ENCODE data around the gene PLEKHA7.
A peak's percentile ranks its signal among the peaks of the same experiment; 100 is the strongest.
"Not testable (repeated sequence)": the region's sequence is repeated elsewhere in the genome, so short reads cannot be mapped to it uniquely, and the experiment has no call there.

The PLEKHA7 gene

DNA sequence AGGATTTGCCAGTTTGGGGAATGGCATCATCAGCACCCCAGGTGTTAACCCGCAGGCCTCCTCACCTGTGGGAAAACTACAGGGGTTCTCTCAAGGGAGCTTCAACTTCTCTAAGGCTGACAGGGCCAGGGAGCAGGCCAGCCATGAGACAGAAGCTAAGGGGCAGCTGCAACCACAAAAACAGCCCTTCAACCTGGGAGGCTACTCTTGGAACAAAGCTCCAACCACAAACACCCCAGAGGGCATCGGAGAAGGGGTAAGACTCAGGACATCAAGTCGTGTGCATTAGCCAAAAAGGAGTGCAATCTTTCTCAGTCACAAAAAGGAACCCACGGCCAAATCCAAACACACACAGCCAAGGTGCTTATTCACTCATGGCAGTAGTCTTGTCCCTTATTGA is 103.0 kb downstream of the PLEKHA7 start:
- no peak for DNase-seq (ENCODE audit: low read depth)

DNA sequence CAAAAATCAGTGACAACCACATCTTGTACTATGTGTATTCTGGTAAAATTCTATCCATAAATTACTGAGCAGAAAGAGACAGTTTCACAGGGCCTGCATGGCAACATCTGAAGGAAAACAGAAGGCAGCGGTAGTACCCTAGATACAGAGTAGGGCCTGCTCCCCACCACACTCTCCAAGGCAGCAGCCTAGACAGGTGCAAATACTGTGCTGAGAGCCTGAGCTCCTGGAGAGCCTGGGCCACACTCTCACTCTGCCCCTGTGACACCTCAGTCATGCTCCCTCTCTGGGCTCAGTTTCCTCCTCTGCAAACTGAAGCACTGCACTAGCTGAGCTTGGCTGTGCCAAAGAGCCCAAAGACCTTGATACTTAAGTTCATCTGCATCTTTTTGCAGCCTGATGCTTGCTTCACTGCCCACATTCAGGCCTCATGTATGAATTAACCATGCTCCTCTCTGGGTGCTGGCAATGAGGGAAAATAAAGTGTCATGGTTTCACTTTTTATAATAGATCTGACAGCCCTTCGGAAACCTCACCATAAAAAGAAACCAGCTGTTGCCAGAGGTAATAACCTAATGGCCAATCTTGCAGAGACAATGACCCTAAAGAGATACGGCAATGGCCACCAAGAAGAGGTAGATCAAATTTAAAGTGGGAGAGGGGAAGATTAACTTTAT is 104.7 kb downstream of the PLEKHA7 start:
- no peak for DNase-seq (ENCODE audit: low read depth)

DNA sequence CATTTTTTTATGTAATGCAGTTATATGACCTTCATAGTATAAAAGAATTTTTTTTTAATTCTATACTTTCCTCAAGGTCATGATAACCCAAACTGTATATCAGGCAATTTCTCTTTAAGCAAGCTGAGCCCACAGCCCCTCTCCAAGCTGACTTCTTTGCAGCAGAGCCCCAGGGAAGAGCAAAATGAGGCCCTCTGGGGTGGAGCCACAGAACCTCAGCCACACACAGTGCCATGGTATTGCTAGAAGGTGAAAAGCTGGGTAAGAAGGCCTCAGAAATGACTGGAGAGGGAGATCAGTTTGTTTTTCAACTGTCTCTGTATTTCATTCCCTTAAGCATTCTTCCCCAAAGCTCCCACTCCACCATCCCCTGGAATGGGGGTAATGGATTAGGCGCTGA is 108.8 kb downstream of the PLEKHA7 start:
- no peak for DNase-seq (ENCODE audit: low read depth)

DNA sequence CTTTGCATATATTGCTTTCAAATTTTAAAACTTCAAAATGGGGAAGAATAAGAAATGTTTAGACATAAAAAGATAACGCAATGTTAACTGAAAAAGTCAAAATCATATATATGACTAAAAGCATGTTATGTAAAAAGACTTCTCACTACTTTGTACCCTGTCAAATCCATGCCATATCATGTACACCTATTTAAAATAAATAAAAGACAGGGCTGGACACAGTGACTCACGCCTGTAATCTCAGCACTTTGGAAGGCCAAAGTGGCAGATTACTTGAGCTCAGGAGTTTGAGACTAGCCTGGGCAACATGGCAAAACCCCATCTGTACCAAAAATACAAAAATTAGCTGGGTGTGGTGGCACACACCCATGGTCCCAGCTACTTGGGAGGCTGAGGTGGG is 109.5 kb downstream of the PLEKHA7 start:
- not testable (repeated sequence) for DNase-seq (ENCODE audit: low read depth)

DNA sequence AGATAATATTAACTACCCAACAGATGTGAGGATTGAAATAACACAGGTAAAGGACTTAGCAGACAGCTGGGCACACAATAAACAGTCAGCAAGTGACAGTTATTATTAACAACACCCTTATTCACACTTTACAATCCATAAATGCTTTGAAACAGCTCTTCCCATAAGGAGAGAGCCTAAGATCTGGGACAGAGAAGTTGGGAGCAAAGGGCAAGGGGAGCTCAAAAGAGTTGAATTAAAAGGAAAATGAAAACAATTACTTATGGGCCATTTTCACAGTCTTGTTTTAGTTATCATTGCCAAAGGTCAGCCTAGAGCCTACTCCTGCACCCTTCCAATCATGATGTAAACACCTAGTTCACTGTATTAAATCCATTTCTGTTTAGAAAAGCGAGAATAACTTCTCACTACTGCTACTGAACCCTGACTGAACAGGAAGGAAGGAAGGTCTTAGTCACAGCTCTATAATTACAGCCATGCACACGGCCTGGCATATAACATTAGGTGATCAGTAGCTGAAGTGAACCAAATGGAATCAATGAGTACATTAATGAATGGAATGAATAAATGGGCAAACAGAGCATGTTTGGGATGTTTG is 111.3 kb downstream of the PLEKHA7 start:
- DNase-seq (ENCODE audit: low read depth), result no peak

DNA sequence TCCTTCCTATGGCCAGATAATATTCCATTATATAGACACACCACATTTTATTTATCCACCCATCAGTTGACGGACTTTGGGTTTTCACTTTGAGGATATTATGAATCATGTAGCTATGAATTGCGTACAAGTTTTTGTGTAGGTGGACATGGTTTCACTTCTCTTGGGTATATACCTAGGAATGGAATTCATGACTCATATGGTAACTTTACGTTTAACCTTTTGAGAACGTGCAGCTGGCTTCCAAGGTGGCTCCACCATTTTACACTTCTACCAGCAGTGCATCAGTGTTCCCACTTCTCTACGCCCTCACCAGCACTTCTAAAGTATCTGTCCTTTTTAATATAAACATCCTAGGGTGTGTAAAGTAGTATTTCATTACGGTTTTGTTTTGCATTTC is 112.0 kb downstream of the PLEKHA7 start:
- DNase-seq (ENCODE audit: low read depth), result no peak

DNA sequence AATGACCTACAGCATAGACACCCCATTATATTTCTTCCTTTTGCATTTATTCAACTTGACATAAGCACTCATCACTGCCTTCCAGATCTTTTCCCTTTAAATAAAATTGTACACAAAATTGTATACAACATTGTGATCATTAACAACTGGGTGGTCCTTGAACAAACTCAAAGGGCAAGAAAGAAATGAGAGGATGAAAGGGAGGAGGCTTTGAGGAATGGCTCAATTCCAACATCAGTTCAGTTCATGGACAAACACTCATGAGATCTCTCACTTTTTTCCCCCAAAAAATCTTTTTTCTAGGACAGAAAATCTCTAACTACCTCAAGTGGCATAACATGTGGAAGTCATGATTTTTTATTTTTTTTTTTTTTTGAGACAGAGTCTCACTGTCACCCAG is 113.7 kb downstream of the PLEKHA7 start:
- no peak for DNase-seq (ENCODE audit: low read depth)

DNA sequence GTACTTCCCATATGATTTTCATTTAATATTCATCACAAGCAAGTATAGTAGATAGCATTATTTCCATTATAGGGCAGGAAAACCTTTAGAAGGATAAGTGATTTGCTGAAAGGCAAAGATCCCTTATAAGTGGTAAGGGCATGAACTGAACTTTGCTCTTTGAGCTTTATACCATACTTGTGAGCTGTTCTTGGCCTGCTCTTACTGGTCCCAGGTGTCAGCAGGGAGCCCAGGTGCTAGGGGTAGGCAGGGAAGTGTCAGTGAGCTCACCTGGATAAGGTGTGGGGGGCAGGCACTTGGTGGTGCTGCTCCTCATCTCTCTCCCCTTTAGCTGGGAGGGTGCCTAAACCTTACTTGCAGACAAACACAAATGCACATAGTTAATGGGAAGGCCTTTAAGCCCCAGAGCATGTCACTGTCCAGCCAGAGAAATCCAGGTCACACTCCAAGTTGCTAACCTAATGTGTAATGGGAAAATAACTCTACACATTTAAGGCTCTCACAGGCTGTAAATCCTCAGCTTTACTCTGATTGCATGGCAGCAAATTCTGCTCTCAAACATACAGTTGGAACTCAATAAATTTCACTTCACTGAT is 114.4 kb downstream of the PLEKHA7 start:
- DNase-seq (ENCODE audit: low read depth), result no peak

DNA sequence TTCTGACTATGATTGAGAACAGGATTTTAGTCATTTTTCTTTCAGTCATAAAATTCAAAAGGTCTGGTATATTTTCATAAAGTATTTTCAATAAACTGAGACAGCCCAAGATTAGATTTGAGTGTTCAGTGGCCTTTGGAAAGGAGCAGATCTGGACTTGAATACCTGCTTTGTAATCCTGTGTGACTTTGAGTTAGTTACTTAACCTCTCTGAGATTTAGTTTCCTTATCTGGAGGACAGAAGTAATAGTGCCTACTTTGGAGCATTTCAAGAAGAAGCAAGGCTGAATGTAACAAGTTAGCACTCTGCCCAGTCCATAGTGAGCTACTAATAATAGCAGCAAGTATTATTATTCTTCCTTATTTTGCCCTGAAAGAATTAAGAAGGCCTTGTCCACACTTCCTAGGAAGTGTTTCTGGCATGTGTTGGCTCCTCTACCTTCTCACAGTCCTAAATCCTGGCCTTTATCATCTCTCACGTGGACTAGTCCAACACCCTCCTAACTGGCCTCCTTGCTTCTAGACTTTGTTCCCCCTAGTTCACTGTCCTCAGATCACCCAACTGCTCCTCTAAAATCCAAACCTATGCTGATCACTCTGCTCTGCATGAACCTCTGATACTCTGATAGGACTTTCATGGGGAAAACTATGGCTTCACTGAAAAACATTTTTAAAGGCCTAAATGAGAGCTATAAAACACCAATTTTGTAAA is 115.8 kb downstream of the PLEKHA7 start:
- no peak for DNase-seq (ENCODE audit: low read depth)

DNA sequence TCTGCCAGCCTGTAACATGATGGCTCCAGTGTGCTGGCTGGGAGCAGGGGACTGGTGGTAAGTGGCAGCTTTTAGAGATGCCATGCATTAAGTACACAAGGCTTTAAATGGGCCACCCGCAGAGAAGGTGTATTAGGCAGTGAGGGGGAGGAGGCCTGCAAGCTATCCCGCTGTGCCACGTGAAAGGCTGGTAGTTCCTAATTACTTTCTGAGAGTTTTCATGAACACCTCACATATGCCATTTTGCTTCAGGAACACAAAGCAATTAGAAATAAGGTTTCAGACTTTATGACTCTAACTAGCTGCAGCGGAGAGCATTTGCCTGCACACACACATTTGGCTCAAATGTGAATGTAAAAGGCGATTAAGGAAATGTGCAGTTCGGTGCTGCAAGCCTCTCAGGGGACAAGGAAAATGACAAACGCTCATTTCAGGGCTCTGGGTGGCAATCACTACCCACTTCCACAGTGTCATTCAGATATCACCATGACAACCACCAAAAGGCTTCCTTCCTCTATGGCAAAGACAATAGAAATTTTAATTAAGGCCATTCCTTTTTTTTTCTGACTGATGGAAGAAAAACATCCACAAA is 116.6 kb downstream of the PLEKHA7 start:
- DNase-seq (ENCODE audit: low read depth), result no peak

DNA sequence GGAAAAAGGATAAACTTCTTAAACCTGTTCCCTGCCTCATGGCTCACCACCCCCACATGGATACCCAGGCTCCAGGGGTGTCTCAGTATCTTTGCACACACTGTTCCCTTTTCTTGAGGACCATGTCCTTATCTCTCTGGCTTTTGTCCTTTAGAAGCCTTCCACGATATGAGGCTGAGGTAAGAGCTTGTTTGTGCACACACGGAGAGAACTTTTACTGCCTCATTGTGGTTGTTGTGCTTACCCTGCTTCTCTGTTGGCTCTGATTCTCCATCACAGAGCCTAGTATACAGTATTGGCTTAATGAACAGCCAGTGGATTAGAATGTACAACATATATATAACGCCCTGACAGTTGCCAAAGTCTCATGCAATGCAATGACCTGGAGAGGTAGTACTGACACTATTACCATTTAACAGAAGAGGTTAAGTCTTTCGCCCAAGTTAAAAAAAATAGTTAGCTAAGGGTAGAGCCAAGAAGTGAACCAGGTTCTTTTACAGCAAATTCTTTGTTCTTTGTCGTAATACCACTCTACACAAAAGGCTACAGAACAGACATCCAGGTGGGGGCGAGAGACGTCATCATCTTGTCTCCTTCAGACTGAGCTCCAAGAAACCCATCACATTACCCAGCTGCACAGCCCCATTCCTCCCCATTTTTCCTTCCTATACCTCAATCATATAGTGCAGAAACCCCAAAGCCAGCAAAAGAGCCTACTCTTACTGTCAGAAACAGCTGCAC is 117.3 kb downstream of the PLEKHA7 start:
- DNase-seq (ENCODE audit: low read depth), result no peak

DNA sequence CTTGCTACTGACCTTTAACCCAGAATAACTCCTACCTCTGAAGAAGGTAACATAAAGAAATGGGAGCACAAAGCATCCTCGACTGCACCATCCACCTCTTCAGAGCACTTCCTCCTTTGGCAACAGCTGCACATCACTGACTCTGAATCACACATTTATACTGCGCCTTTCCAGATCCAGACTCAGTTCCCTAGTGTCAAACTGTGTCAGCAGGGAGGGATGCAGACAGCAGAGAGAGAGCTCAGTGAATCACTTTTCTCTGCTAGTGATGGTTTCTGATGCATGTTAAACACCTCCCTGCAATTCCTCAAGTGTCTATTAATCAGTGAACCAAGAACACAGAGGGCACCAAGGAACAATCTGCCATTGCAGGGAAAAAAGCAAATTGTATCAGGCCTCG is 118.9 kb downstream of the PLEKHA7 start:
- peak; percentile 33 for DNase-seq (ENCODE audit: low read depth)

DNA sequence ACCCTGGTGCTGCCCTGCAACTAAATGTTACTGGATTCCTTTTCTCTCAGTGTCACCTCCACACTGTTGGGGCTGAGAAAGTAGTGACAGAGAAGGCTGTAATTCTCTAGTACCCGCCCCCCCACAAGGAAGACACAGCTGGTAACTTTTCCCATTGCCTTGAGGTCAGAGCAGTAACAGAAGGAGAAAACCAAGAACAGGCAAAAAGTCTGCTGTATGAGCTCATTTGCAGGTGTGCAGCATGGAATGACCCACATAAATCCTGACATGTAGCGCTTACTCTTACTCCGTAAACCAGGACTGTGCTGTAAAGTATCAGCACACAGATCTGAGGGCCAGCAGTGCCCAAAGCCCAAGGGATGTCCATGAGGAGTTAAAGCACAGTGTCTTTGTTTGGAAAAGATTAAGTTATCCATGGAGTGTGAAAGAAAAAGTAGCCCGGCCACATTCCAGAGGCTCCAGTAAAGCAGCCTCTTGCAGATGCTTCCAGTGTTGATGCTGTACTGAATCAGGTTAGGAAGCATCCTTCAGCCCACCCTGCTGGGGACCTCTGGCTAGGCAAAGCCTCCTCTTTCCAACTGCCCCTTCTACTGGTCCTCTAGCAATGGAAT is 120.7 kb downstream of the PLEKHA7 start:
- no peak for DNase-seq (ENCODE audit: low read depth)

DNA sequence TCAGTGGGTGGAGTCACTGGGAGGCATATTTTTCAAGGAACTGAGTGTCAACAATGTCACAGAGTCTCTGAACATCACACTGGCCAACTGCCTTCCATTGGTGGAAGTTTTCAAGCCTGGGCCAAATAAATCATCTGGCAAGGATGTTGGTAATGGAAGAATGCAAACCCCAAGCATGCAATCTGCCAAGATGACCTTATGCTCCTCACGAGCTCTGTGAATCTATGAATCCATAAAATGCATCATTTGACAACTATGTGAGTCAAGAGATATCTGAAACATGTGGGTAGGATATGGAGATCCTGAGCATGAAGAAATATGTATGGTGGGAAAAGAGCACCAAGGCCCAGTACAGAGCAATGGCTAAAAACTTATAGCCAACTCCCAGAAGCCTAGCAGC is 122.2 kb downstream of the PLEKHA7 start:
- DNase-seq (ENCODE audit: low read depth), result peak; percentile 55

DNA sequence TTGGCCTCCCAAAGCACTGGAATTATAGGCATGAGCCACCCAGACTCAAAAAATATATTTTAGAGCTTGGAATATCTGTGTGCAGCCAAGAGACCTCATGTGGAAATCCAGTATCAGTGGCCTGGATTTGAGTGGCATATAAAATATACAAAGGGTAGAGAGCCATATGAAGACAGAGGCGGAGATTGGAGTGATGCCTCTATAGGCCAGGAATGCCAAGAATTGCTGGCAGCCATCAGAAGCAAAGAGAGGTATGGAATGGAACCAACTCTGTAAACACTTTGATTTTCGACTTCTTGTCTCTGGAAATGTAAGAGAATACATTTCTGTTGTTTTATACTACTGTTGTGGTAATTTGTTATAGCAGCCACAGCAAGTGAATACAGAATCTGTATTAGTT is 123.0 kb downstream of the PLEKHA7 start:
- no peak for DNase-seq (ENCODE audit: low read depth)

DNA sequence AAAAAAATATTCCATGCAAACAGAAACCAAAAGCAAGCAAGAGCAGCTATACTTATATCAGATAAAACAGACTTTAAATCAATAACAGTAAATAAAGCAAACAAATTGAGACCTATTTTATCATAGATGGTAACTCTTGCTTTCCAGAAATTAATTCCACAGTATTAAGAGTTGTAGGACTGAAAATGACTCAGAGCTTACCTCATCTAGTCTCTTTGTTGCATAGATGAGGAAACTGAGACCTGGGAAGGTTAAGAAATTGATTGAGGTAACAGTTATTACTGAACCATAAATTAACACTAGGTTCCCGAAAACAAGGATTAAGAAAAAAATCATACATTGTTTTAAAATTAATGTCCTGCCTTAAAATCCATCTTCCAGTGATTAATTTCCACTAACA is 123.8 kb downstream of the PLEKHA7 start:
- no peak for DNase-seq (ENCODE audit: low read depth)

DNA sequence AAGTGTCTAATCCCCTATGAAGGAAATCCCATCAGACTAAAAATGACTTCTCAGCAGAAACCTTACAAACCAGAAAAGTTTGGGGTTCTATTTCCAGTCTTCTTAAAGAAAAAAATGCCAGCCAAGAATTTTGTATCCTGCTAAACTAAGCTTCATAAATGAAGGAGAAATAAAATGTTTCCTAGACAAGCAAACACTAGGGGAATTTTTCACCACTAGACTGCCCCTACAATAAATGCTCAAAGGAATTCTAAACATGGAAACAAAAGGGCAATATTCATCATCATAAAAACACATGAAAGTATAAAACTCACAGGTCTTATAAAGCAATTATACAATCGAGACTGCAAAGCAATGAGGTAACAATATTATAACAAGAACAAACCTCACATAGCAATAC is 124.3 kb downstream of the PLEKHA7 start:
- DNase-seq (ENCODE audit: low read depth), result no peak

DNA sequence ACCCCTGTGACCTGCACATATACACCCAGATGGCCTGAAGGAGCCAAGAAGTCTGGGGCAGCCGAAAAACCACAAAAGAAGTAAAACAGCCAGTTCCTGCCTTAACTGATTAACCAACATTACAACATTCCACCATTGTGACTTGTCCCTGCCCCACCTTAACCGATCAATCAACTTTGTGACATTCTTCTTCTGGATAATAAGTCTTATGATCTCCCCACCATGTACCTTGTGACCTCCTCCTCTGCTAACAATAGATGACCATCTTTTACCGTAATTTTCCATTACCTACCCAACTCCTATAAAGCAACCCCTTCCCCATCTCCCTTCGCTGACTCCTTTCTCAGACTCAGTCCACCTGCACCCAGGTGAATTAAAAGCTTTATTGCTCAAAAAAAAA is 125.2 kb downstream of the PLEKHA7 start:
- DNase-seq (ENCODE audit: low read depth), result not testable (repeated sequence)

DNA sequence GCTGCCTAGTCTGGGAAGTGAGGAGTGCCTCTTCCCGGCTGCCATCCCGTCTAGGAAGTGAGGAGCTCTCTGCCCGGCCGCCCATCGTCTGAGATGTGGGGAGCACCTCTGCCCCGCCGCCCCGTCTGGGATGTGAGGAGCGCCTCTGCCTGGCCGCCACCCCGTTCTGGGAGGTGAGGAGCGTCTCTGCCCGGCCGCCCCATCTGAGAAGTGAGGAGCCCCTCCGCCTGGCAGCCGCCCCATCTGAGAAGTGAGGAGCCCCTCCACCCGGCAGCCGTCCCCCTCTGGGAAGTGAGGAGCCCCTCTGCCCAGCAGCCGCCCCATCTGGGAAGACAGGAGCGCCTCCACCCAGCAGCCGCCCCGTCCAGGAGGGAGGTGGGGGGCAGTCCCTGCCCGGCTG is 126.3 kb downstream of the PLEKHA7 start:
- not testable (repeated sequence) for DNase-seq (ENCODE audit: low read depth)

DNA sequence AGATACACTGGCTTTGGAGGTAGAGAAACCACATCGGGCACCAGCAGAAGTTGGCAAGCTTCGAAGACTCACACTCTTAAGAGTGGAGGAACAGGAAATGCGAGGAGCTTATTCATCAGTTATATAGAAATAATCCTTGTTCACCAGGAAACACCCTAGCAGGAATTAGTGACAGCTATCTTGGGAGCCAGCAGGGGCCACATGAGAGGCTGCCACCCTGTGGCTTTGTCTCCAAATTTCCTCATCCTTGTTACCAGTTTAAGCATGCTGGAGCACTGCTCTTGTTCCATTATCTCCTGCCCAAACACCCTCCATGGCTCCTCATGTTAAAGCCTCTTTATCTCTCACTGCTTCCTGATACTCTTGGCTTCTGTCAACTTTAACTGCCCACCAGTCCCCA is 131.0 kb downstream of the PLEKHA7 start:
- DNase-seq (ENCODE audit: low read depth), result no peak

DNA sequence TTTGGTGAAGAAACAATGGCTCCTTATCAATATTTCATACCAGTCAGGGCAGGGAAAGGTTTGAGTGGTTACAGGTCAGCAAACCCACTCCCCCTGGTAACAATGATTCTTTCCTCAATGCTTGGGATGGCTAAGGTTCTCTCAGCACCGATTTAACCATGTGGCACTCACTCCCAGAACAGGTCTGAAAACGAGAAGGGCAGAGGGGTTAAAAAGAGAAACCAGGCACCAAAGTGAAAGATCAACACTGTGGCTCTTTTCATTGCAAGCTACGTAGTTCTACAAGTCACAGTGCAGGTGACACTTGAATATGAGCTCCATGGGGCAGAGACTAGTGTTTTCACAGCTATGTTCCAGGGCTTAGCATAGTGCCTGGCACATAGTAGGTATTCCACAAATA is 132.4 kb downstream of the PLEKHA7 start:
- DNase-seq (ENCODE audit: low read depth), result no peak

Measured in stromal cell of bone marrow (primary cell).